ENCODE data around the gene LRRC61.

Gene LRRC61

GRCh38 chr7:150371996-150372270 lies 48.8 kb downstream of the LRRC61 start:
- no peak for DNase-seq

GRCh38 chr7:150372271-150373048 lies 49.3 kb downstream of the LRRC61 start:
- DNase-seq, result no peak

- no peak for DNase-seq
Measured at GRCh38 chr7:150373049-150373801, 50.1 kb downstream of the LRRC61 start.

GRCh38 chr7:150374026-150374425 lies 50.9 kb downstream of the LRRC61 start:
- DNase-seq, result no peak

- DNase-seq, result no peak
Measured at GRCh38 chr7:150374472-150374871, 51.3 kb downstream of the LRRC61 start.

- DNase-seq, result no peak
Measured at GRCh38 chr7:150375662-150376521, 52.7 kb downstream of the LRRC61 start.

GRCh38 chr7:150376560-150376959 lies 53.4 kb downstream of the LRRC61 start:
- no peak for DNase-seq

GRCh38 chr7:150377196-150377595 lies 54.0 kb downstream of the LRRC61 start:
- DNase-seq, result no peak

GRCh38 chr7:150377635-150378034 lies 54.5 kb downstream of the LRRC61 start:
- no peak for DNase-seq

GRCh38 chr7:150378115-150378852 lies 55.1 kb downstream of the LRRC61 start:
- DNase-seq, result no peak

- DNase-seq, result peak; percentile 33 to 87
Measured at GRCh38 chr7:150378853-150379440, 55.8 kb downstream of the LRRC61 start, which contains the start of gene ZNF775. ZNF775 (plus strand) TSS chr7:150379330; CDS start chr7:150388471, 9,141 bp downstream.

- DNase-seq, result no peak
Measured at GRCh38 chr7:150379441-150380379, 56.6 kb downstream of the LRRC61 start.

GRCh38 chr7:150380463-150380862 lies 57.3 kb downstream of the LRRC61 start:
- DNase-seq, result no peak

- no peak for DNase-seq
Measured at GRCh38 chr7:150381096-150381495, 57.9 kb downstream of the LRRC61 start.

GRCh38 chr7:150381785-150382122 lies 58.6 kb downstream of the LRRC61 start:
- no peak for DNase-seq

GRCh38 chr7:150382123-150382843 lies 59.1 kb downstream of the LRRC61 start:
- DNase-seq, result no peak

GRCh38 chr7:150382844-150383225 lies 59.7 kb downstream of the LRRC61 start:
- DNase-seq, result no peak

- DNase-seq, result no peak
Measured at GRCh38 chr7:150383710-150384397, 60.7 kb downstream of the LRRC61 start.

- DNase-seq, result no peak
Measured at GRCh38 chr7:150384406-150385301, 61.5 kb downstream of the LRRC61 start.

Measured in cerebellar nuclear complex (tissue), 1 donor.